ENCODE data around the gene STK32B. TPM values are rescaled to one million over a fixed set of nuclear protein-coding genes. Genes with fewer than 3 reads are reported as not detected.

The STK32B gene
- total RNA-seq = 3.3 and 20.5 TPM in 2 replicates

GRCh38 chr4:5051278-5052203 lies at the start of gene STK32B:
Gene STK32B, plus strand, starts transcription at chr4:5051480.

GRCh38 chr4:5019274-5019673 lies 32.0 kb upstream of the STK32B start, which contains the start of gene CYTL1:
Gene CYTL1, minus strand, starts transcription at chr4:5019458. Its CDS starts 13 bp downstream, at chr4:5019445.

Other genes starting within 250 kb of the STK32B start
- 6.4 and 7.8 TPM in 2 replicates for gene MSX1, start 191.8 kb upstream of the STK32B start, total RNA-seq
- 3.1 and 53.0 TPM in 2 replicates for gene CYTL1, start 32.0 kb upstream of the STK32B start, total RNA-seq

Measured in smooth muscle cell of bladder (primary cell).